HG02678 (cell line): ENCODE data around the gene RXFP4.

Experiments
- ATAC-seq: cut with Tn5 transposase; IDR thresholded peaks from one replicate; pipeline ENCODE4 v1.9.1; 2021; ENCODE audit warnings: mild to moderate bottlenecking, moderate library complexity; ENCODE audit not compliant: unreplicated experiment

The RXFP4 gene

GRCh38 chr1:155957411-155957915 lies 16.0 kb downstream of the RXFP4 start:
- no peak for ATAC-seq

GRCh38 chr1:155960081-155960745 lies 18.8 kb downstream of the RXFP4 start:
- no peak for ATAC-seq

DNA sequence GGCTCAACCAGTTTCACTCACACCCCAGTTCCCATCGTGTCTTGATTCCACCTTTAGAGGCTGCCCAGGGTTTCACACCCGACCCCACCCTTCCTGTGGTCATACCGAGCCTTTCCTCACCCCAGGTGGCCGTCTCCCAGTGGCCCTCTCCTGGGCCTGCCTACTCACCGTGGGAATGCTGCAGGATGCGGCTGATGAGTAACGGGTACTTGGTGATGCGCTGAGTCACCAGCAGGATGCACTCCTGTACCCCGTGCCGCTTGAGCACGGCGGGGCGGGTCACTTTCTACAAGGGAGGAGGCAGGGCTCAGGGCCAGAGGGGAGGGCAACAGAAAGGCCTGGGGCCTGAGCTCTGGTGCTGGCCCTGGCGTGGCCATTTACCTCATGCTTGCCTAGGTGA lies 20.5 kb downstream of the RXFP4 start:
- no peak for ATAC-seq

GRCh38 chr1:155962599-155963211 lies 21.3 kb downstream of the RXFP4 start:
- no peak for ATAC-seq

DNA sequence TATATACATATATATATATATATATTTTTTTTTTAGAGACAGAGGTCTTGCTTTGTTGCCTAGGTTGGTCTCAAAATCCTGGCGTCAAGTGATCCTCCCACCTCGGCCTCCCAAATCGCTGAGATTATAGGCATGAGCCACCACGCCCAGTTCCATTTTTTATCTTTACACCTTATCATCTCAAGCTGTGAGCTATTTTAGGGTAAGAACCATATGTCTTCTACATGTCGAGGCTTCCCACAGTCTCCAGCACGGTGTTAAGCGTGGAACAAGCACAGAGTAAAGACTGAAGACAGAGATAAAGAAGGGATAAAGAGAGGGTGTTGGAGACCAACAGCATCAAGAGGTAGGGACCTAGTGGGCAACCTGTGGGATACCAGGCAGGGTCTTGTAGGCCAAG lies 22.8 kb downstream of the RXFP4 start:
- ATAC-seq = no peak

DNA sequence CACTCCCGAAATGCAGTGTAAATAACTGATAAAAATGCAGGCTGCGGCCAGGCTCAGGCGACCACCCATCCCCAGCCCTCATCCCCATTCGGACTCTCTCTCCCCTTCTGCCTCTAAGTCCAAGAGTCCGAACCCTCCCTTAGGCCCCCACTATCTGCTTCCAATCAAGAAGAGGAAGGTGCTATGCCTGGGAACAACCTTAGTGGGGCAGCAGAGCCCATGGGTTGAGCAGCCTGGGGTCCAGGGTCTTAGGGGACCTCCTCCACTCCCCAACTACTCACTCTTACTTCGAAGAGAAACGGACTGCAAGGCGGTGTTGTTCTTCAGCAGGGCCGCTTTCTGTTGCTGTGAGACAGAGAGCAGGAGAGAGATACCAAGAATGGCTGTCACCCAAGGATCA lies 24.7 kb downstream of the RXFP4 start:
- no peak for ATAC-seq

- ATAC-seq = no peak
These were observed 25.3 kb downstream of the RXFP4 start for GRCh38 chr1:155966750-155967149.

DNA sequence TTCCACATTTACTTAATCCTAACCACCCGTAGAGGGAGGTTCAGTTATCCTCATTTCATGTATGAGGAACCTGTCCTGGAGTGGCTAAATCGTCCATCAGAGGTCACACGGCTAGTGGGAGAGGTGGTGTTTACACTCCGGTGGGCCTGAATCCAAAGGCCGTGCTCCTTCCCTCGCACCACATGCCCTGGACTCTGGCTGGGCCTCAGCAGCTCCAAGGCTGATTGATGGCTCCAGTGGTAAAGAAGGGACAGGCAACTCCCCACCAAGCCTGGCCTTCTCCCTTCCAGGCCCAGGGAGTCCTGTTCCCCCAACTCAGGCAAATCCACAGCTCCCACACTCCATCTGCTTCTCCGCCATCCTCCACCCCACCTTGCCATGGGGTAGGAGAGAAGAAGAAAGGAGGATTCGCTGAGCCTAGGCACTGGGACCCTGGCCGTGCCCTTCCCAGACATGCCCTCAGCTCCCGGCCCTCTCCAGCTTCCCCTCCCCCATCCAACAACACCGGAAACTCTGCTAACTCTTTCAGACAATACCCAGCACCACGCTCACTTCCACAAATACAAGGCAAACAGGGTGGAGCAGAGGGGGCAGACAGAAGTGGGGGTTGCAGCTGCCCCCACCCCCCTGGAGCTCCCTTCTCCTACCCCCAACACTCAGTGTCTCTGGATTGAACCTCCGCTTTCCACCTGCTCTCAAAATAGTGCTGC lies 26.1 kb downstream of the RXFP4 start:
- no peak for ATAC-seq

GRCh38 chr1:155968051-155968400 lies 26.6 kb downstream of the RXFP4 start:
- ATAC-seq = no peak

DNA sequence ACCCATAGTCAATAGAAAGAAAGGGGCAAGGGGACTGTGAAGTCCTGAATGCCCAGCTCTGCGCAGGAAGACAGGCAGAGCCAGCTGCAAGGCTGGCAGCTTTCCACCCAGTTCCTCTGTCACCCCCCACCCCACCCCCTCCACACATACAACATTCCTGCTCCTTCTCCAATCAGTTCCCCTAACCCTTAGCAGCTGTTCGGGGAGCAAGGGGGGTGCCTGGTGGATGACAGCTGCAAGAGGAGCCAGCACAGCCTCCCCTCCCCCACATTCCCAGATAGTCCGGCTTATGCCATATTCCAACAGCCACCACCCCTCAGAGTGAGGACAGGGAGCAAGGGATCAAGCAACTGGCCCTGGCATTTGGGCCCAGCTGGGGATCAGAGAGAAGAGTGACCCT lies 27.2 kb downstream of the RXFP4 start:
- no peak for ATAC-seq

DNA sequence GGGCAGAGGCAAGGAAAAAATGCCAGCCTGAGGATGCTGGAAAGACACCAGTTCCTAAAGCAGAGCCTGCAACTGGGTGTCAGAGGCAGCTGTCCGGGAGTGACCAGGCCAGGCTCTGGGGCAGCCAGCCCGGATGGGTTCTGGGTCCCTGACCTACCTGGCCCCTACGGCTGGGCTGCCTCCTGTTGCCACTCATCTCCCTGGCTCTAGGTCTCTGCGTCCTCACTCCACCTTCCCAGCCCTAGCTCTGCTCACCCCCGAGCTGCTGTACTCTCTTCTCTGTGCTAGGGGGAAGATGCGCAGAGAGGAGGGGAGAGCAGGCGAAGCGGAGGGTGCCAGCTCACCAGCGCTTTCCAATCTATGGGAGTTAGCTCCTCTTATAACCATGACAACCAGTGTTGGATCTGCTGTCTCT lies 27.9 kb downstream of the RXFP4 start:
- no peak for ATAC-seq

- peak; percentile 72 for ATAC-seq
These were observed 29.2 kb downstream of the RXFP4 start for GRCh38 chr1:155970531-155971167.

DNA sequence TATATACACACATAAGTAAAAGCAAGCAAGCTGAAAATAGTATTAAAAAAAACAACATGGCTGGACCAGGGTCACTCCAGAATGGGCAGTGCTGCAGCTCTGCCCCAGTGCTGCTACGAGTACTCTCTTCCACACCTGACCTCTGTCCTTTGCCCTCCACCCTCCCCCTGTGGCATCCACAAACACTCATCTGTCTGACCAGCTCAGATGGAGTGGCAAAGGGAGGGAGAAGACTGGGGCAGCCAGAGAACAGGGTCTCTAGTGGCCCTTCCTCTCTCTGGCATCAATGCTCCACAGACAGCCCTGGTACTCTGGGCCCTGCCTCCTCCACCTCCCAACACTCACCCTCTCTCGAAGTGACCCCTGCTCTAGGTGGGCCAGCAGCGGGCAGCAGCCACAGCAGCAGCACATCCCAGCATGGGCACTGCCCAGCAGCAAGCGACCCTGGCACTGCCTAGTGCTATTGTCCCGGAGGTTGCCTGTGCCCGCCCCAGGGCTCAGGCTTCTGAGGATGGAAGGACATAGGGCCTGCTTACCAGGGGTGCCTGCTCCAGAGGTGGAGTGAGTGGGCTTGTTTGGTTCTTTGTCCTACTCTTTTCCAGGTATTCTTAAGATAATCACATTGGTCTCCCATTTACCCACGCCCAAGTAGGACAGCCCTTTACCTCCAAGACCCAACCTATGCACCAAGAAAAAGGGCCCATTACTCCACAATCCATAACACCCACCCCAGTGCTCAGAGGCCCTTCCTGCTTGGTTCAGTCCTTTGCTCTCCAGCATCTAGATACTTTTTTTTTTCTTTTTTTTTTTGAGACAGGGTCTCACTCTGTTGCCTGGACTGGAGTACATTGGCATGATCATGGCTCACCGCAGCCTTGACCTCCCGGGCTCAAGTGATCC lies 30.7 kb downstream of the RXFP4 start:
- no peak for ATAC-seq

- ATAC-seq = no peak
These were observed 32.3 kb downstream of the RXFP4 start for GRCh38 chr1:155973723-155974122.

GRCh38 chr1:155974208-155975115 lies 33.0 kb downstream of the RXFP4 start:
- no peak for ATAC-seq

GRCh38 chr1:155975375-155976061 lies 34.1 kb downstream of the RXFP4 start:
- ATAC-seq = no peak

DNA sequence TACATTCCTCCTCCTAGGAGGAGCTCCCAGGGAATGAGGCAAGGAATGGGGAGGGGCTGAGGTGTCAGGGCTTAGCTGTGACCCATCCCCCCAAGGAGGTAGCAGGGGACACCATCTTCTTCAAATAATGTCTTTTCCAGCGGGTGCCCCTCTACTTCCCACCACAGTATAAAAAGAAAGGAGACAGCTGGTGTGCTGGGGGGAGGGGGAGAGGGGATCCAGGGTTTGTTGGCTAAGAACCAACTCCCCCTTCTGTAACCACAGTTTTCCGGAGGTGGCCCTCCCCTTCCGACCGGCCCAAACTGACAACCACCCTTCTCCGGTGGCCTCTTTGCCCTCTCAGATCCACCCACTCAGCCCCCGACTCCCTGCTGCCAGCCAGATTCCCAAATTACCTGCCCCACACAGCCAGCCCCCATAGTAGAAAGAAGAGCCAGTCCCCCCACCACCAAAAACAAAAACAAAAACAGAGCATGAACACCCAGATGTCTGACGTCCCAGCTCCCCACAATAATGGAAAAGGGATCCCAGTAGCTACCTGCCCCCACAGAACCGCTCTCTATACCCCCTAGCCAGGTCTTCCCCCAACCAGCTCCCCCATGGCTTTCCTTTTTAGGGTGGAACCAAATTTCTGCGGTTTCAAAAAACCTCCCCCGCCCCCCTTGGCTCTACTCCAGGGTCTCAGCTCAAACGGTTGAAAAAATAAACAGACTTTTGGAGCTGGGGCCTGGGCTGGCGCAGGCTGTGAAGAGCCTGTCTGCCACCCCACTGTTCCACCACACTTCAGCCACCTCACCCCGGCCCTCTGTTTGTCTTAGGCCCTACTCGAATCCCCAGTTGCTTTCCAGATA lies 34.8 kb downstream of the RXFP4 start:
- ATAC-seq = no peak
